ENCODE results near the gene EPHB4. TPM values are rescaled to one million over a fixed set of nuclear protein-coding genes. Genes with fewer than 3 reads are reported as not detected.

Gene EPHB4
- total RNA-seq, 1 experiment from 2014 or later, result 135 TPM

- WGBS (ENCODE audit: extremely low coverage, insufficient read length, low lambda C conversion rate), result no CpG with 5 or more reads among the region's 10 CpGs
- no peak for TF ChIP-seq CTCF (conservative IDR thresholded peaks at IDR 0.05)
Observed at GRCh38 chr7:100863406-100863950, 36.2 kb upstream of the EPHB4 start.

More at GRCh38 chr7:100863406-100863950, 36.2 kb upstream of the EPHB4 start:
- H3K4me3 Mint-ChIP-seq, result no peak overlapping the region
- no peak overlapping the region for H3K27ac Mint-ChIP-seq
- H3K56ac ChIP-seq (ENCODE audit: insufficient read length, low read depth, low read length), result no peak overlapping the region
- H3K4ac ChIP-seq (ENCODE audit: low read depth, low read length), result no peak overlapping the region
- no peak overlapping the region for H3K23ac ChIP-seq (ENCODE audit: insufficient read length, low read depth, low read length)
- no peak overlapping the region for H2BK120ac ChIP-seq (ENCODE audit: low read depth, low read length, poor library complexity, severe bottlenecking)
- no peak overlapping the region for H3K9ac ChIP-seq (ENCODE audit: extremely low read depth, insufficient read length, low read length)
- no peaks in the 10 kb centered on the region for H4K20me1 ChIP-seq (ENCODE audit: control insufficient read depth, insufficient read depth, insufficient read length)
- no peak overlapping the region for H4K5ac ChIP-seq (ENCODE audit: insufficient read length, low read depth, low read length)
- no peak overlapping the region for H3K18ac ChIP-seq (ENCODE audit: insufficient read length, low read depth, low read length)
- H3K27me3 Mint-ChIP-seq (ENCODE audit: low read depth), result no peaks in the 10 kb centered on the region
- peaks cover 23 to 50% (median 34%) of the 10 kb centered on the region in 3 experiments; a peak in 6 of 7 replicates for H3K36me3 Mint-ChIP-seq (ENCODE audit: insufficient read depth in 1 of 3, low read depth in 3 of 3)
- H2BK15ac ChIP-seq (ENCODE audit: low read depth, low read length), result no peak overlapping the region
- H3K79me1 ChIP-seq (ENCODE audit: insufficient read depth, low read depth, low read length, poor library complexity, severe bottlenecking), result peaks cover 3% of the 10 kb centered on the region
- no peaks in the 10 kb centered on the region for H3K9me3 ChIP-seq (ENCODE audit: control insufficient read depth, low read depth, low read length)
- DNase-seq, result no peak
- no peak overlapping the region for H2BK5ac ChIP-seq (ENCODE audit: insufficient read length, low read length)
- H3K14ac ChIP-seq (ENCODE audit: insufficient read depth, low read length), result no peak overlapping the region
- no peak overlapping the region for H4K8ac ChIP-seq (replicated peaks; ENCODE audit: insufficient read length, low read depth, low read length)
- H2AFZ ChIP-seq (ENCODE audit: low read length), result no peak overlapping the region
- H3K27me3 ChIP-seq (ENCODE audit: insufficient read depth, low read length), result no peaks in the 10 kb centered on the region
- H3K79me2 ChIP-seq (ENCODE audit: insufficient read depth, low read length), result peaks cover 3% of the 10 kb centered on the region; the same call in 1 of the 2 replicates
- no peak overlapping the region for H3K27ac ChIP-seq (ENCODE audit: insufficient read length, low read depth, low read length)
- H3T11ph ChIP-seq (ENCODE audit: low read length), result no peak overlapping the region
- no peaks in the 10 kb centered on the region; a peak in 1 of 5 replicates for H3K9me3 Mint-ChIP-seq
- no peak overlapping the region for H2BK12ac ChIP-seq (ENCODE audit: insufficient read length, low read depth, low read length)
- H3K4me1 ChIP-seq (ENCODE audit: insufficient read depth, low read length), result no peaks in the 10 kb centered on the region; the same call in 1 of the 2 replicates
- no peak overlapping the region for H3K4me2 ChIP-seq (ENCODE audit: insufficient read depth, insufficient read length, low read length)
- no peak overlapping the region for H2AK5ac ChIP-seq (ENCODE audit: insufficient read length, low read length)
- H3K4me1 Mint-ChIP-seq, result peaks cover 10 to 12% of the 10 kb centered on the region in 2 experiments
- no peak overlapping the region for H4K91ac ChIP-seq (ENCODE audit: insufficient read length, low read depth, low read length)
- H2BK20ac ChIP-seq (ENCODE audit: low read depth, low read length, poor library complexity, severe bottlenecking), result no peak overlapping the region
- H3K23me2 ChIP-seq (ENCODE audit: insufficient read length, low read depth, low read length, poor library complexity, severe bottlenecking), result peaks cover 8% of the 10 kb centered on the region
